Fibroblast of skin of left biceps (primary cell): Measurements from ENCODE around the gene UBL4A.

Experiments used
- DNase-seq, 2 experiments: peaks; one replicate each; pipeline ENCODE4 v3.0.0-alpha.2; 2013; ENCODE audit warnings: low read depth in 2 of 2

The UBL4A gene

GRCh38 chrX:154463611-154464220, 22.7 kb downstream of the UBL4A start:
- no peak for DNase-seq

- DNase-seq = no peak
Measured at GRCh38 chrX:154462396-154462795, 24.0 kb downstream of the UBL4A start.

- no peak for DNase-seq
Measured at GRCh38 chrX:154460326-154460725, 26.1 kb downstream of the UBL4A start.

GRCh38 chrX:154459832-154460231, 26.6 kb downstream of the UBL4A start:
- DNase-seq = no peak

- no peak for DNase-seq
Measured at GRCh38 chrX:154458954-154459778, 27.2 kb downstream of the UBL4A start.

GRCh38 chrX:154458116-154458953, 28.1 kb downstream of the UBL4A start, which contains the start of gene PLXNA3:
PLXNA3 (plus strand) TSS chrX:154458281; CDS start chrX:154460184, 1,903 bp downstream.
- DNase-seq = no peak

- no peak for DNase-seq
Measured at GRCh38 chrX:154457491-154458115, 28.8 kb downstream of the UBL4A start.

GRCh38 chrX:154452823-154453222, 33.6 kb downstream of the UBL4A start:
- no peak for DNase-seq

GRCh38 chrX:154450312-154450711, 36.1 kb downstream of the UBL4A start:
- DNase-seq = no peak

GRCh38 chrX:154449618-154450017, 36.8 kb downstream of the UBL4A start:
- no peak for DNase-seq

- DNase-seq = no peak
Measured at GRCh38 chrX:154448484-154448883, 37.9 kb downstream of the UBL4A start.

- no peak for DNase-seq
Measured at GRCh38 chrX:154446430-154446829, 40.0 kb downstream of the UBL4A start.

GRCh38 chrX:154445776-154446175, 40.6 kb downstream of the UBL4A start:
- no peak for DNase-seq

GRCh38 chrX:154444755-154445246, 41.6 kb downstream of the UBL4A start:
- no peak for DNase-seq

GRCh38 chrX:154443992-154444754, 42.2 kb downstream of the UBL4A start, which contains the start of gene FAM50A:
FAM50A (plus strand) TSS chrX:154444141; CDS start chrX:154444236, 95 bp downstream.
- no peak for DNase-seq

GRCh38 chrX:154443479-154443910, 42.9 kb downstream of the UBL4A start:
- no peak for DNase-seq

GRCh38 chrX:154441984-154442707, 44.3 kb downstream of the UBL4A start:
- DNase-seq = no peak

GRCh38 chrX:154441564-154441963, 44.9 kb downstream of the UBL4A start:
- no peak for DNase-seq

- no peak for DNase-seq
Measured at GRCh38 chrX:154440623-154441357, 45.6 kb downstream of the UBL4A start.
